ENCODE results near the gene EBF4.

GRCh38 chr20:2654384-2654822, 38.2 kb upstream of the EBF4 start:
- no peak for TF ChIP-seq CTCF (IDR thresholded peaks at IDR 0.05; ENCODE audit: low read depth, low read length)
- TF ChIP-seq EZH2phosphoT487 (IDR thresholded peaks at IDR 0.05; ENCODE audit: low read depth): no peak
